ENCODE measurements around the gene SSUH2.
"Not testable (repeated sequence)": the region's sequence is repeated elsewhere in the genome, so short reads cannot be mapped to it uniquely, and the experiment has no call there.

Gene SSUH2

DNA sequence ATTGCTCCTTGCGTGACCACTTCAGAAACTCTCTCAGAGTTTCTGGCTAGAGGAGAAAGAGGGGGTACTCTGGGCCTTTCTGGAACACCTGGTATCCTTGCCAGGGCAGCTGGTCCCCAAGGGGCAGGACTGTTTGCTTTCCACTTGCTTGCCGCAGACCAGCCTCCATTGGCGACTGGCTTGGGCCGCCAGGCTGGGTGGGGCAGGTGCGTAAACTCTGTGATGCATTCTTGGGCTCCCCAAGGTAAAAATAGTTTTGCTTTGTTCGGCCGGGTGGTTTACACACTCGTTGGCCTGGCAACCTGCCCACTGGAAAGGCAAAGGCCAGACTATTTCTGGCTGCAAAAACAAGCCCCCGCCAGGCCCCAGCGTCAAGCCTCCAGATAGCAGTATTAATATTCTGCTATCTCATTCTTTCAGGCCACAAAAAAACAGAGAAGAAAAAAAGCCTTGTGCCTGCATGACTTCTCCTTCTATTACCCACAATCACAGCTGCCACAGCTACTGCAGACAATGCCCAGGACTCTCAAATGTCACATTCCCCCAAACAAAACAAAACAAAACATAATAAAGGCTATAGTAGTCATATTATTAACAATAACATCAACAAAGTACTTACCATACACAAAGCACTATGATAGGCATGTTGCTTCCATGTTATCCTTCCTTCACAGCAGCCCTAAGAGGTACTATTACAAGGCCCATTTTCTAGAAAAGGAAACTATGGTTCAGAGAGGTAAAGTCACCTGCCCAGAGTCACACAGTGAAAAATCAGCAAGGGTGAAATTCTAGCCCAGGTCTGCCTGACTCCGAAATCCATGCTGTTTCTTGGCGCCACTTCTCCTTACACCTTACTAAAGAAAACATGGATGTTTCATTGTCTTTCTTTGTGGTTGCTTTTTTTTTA is 14.0 kb upstream of the SSUH2 start:
- DNase-seq (ENCODE audit: low read depth in 2 of 2), result no peak

- no peak for DNase-seq (ENCODE audit: low read depth in 2 of 2)
These were observed 13.3 kb upstream of the SSUH2 start for GRCh38 chr3:8657804-8658305.

DNA sequence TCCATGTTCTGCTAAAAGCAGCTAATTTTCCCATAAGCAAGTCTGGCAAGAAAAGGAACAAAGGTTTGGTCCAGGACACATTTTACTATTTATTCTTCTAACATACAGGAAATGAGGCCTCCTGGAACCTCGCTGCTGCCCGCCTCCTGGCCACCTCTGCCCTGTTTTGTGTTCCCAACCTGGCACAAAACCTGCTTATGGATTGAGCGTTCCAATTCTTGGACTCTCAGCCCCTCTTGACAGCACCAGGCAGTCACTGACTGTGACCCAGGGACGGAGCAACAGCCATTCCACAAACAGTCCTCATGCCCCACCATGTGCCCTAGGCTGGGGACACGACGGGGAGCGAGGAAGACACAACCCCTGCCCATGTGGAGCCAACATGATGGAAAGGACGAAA is 11.6 kb upstream of the SSUH2 start:
- no peak for DNase-seq (ENCODE audit: low read depth in 2 of 2)

DNA sequence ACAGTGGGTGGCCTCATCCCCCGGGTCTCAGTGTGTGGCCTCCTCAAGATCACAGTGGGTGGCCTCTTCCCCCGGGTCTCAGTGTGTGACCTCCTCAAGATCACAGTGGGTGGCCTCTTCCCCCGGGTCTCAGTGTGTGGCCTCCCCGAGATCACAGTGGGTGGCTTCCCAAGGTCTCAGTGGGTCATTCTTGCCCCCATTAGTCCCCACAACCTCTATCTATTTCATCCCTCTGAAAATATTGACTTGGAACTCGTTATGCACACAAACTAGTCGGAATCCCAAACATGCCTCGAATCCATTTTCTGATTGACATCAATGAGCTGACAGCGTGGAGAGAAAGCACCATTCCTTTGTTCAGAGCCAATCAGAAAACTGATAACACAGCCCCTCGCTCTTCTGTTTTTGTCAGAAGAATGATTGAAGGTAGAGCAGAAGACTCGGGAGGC is 10.8 kb upstream of the SSUH2 start:
- no peak for DNase-seq (ENCODE audit: low read depth in 2 of 2)

GRCh38 chr3:8654572-8655329 is 10.2 kb upstream of the SSUH2 start:
- DNase-seq (ENCODE audit: low read depth in 2 of 2), result not testable (repeated sequence)

- no peak for DNase-seq (ENCODE audit: low read depth in 2 of 2)
These were observed 9.3 kb upstream of the SSUH2 start for GRCh38 chr3:8653800-8654408.

- no peak for DNase-seq (ENCODE audit: low read depth in 2 of 2)
These were observed 7.9 kb upstream of the SSUH2 start for GRCh38 chr3:8652324-8652987.

GRCh38 chr3:8651418-8652323 is 7.1 kb upstream of the SSUH2 start:
- DNase-seq (ENCODE audit: low read depth in 2 of 2), result no peak

- no peak for DNase-seq (ENCODE audit: low read depth in 2 of 2)
These were observed 6.2 kb upstream of the SSUH2 start for GRCh38 chr3:8650583-8651416.

DNA sequence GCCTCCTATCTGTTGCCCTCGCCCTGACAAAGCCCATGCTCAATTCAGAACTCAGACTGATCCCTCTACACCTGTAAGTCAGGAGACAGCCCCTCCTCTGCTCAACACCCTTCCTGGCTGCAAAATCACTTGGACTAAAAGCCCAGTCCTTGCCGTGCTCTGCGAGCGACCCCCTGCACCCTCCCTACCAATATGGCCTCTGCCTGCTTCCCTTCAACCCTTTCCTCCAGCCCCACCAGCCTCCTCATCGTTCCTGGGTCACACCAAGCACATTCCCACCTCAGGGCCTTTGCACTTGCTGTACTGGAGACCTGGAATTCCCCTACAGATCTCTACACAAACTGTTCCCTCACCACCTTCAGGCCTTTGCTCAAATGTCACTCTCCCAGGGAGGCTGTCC is 5.2 kb upstream of the SSUH2 start:
- no peak for DNase-seq (ENCODE audit: low read depth in 2 of 2)

DNA sequence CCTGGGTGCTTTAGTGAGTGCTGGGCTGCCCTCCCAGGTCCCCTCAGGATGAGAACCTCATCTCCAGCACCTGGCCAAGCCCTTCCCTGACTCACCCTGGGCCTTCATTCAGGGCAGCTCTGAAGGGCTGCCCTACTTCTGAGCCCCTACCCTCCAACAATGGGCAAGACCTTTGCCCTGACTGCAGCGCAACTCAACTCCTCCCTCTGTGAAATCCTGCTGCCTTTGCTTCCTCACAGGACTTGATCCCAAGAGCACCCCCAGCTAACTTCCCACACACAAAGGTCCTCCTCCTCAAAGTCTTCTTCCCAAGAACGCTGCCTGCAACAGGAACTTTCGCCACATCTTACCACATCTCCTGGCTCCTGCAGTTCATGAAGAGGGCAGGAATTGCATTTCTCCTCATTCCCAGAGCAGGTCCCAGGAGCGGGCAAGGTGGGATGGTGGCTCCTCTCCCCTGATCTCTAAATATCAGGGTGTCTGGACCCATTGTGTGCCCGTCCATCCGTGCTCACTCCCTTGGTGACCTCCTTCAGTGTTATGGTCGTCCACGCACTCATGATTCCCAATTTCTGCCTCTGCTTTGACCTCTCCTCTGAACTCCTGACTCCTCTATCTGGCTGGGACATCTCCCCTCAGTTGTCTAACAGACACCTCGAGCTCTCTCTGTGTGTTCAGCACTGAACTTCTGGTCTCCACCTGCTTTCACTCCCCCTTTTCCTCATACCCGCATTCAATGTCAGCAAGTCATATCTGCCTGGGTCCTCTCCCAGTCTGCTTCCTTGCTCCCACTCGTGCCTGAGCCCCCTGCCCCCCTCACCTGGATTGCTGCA is 4.5 kb upstream of the SSUH2 start:
- no peak for DNase-seq (ENCODE audit: low read depth in 2 of 2)

- no peak for DNase-seq (ENCODE audit: low read depth in 2 of 2)
These were observed 2.8 kb upstream of the SSUH2 start for GRCh38 chr3:8647137-8647985.

DNA sequence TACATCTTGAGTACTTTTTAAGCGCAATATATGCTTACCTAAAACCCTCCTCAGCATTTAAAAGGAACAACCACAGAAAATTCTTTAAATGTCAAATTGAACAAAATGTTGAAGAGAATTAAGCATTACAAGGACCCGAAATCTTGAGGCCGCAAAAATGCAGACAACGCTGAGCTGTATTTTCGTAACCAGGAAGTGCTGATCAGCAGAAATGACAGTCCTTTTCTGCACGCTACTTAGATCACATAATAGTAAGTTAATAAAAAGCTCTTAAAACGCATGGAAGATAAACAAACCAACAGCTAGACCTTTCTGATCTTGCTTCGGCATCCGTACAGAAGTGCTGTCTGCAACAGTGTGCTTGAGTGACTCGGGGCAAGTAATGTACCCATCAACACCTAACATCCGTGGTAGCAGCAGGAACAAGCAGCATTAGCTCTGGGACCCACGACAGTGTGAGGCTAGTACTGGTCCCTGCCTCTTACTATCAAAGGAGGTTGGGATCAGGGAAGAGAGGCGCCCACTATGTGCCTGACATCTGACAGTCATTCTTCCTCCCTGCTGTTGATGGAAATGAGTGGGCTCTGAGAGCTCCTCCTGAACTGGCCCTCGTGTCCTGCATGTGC is 1.8 kb upstream of the SSUH2 start:
- no peak for DNase-seq (ENCODE audit: low read depth in 2 of 2)

DNA sequence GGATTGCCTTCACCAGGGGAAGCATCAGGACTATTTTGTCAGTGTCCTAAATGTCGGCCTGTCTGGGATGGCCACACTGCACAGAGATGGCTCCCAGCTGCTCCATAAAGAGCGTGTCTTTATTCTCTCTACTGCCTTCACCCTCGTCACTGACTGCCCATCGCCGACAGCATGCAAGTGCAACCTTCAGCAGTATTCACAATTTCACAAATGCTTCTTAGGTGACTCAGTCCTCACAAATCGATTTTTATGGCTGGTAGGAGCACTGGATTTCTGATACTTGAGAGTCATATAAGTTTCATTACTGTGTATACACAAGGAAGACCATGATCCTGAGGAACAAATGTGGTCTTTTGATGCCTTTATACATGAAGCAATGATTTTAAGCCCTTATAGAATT is 1.1 kb upstream of the SSUH2 start:
- DNase-seq (ENCODE audit: low read depth in 2 of 2), result no peak

DNA sequence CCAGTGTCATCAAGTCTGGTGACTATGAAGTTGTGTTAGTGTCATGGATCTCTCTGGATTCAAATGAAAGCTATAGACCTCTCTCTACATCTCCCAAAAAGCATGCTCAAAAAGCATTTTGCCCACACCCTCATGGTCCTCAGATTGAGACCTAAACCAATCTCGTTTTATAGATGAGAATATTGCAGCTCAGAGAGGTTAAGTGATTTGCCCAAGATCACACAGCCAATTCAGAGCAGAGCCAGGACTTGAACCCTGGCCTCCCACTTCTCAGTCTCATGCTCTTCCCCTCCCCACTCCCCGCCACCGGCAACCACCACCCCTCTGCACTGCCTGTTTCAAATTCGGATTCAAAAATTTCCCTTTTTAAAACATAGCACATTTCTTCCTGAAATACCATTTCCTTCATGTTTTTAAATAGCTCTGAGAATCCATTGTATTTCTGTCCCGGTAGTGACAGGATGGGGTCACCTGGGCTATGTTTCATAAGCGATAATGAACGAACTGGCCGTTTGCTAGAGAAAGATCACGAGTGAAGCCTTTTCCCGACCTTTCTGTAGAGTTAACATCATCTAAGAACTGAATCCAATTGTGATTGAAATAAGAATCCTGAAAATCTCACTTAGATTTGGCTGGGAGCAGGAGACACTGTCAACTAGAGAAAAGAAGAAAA is 769 bp downstream of the SSUH2 start:
- DNase-seq (ENCODE audit: low read depth in 2 of 2), result no peak

GRCh38 chr3:8642001-8642400 is 2.6 kb downstream of the SSUH2 start:
- no peak for DNase-seq (ENCODE audit: low read depth in 2 of 2)

- no peak for DNase-seq (ENCODE audit: low read depth in 2 of 2)
These were observed 3.1 kb downstream of the SSUH2 start for GRCh38 chr3:8641472-8641871.

All from activated CD8-positive, alpha-beta memory T cell treated with anti-CD3 and anti-CD28 coated beads for 4 hours (primary cell).